ENCODE results near the gene DNAJC21.

The DNAJC21 gene

DNA sequence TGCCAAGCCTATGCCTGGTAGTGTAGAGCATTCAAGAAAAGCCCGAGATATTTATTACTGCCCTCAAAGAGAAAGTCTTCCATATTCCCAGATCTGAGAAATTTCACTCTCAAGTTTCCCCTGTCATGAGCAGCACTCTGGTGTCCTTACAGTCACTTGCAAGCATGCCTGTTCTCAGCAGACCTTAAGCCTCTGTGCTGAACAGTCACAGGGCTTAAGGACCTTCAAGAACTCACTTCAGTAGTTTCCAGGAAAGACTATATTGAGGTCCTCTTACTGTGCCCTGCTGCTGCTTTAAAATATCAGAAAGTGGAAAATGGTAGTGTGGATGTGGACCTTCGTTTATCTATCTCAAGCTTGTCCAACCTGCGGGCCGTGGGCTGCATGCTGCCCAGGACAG lies 53.5 kb downstream of the DNAJC21 start:
- no peak for DNase-seq

- no peak for DNase-seq
These were observed 57.6 kb downstream of the DNAJC21 start for GRCh38 chr5:34986965-34987364.

DNA sequence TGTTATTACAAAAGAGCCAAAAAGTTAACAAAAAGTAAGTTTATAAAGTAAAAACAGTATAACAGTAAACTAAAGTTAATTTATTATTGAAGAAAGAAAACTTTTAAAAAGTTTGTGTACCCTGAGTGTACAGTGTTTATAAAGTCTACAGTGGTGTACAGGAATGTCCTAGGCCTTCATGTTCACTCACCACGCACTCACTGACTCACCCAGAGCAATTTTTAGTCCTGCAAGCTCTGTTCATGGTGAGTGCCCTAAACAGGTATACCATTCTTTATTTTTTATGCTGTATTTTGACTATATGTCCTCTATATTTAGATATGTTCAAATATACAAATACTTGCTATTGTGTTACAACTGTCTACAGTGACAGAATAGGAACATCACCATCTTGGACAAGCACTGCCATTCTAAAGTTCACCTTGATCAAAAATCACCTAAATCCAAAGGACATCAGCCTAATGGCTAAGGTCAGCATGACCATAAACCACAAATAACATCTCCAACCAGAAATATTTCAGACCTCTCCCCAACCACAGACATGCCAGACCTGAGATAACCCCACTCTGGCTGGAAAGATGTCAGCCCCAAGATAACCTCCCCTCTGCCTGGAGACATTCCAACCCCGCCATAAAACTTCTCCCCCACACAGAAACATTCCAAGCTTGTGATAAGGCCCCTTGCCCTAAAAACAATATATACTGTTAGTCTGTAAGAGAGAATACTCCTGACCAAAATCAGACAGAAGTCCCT lies 62.3 kb downstream of the DNAJC21 start:
- no peak for DNase-seq

- no peak for DNase-seq
These were observed 64.6 kb downstream of the DNAJC21 start for GRCh38 chr5:34993951-34994350.

DNA sequence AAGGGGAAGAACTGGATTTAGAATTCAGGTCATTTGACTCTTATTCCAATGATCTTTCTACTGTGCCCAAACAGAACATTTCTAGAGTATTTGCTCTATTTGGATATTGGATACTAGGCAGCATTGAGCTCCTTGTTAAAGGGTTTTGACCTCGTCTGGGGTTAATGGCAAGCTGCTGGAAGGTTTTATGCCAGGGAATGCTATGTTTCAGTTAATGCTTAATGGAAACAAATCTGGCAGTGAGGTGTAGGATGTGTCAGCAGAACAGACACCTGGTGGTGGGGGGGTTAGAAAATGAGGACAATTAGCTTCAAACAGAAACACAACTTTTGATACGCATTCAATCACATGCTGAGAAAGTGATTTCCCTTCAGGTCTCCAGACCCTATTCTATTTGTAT lies 66.9 kb downstream of the DNAJC21 start:
- DNase-seq = no peak

DNA sequence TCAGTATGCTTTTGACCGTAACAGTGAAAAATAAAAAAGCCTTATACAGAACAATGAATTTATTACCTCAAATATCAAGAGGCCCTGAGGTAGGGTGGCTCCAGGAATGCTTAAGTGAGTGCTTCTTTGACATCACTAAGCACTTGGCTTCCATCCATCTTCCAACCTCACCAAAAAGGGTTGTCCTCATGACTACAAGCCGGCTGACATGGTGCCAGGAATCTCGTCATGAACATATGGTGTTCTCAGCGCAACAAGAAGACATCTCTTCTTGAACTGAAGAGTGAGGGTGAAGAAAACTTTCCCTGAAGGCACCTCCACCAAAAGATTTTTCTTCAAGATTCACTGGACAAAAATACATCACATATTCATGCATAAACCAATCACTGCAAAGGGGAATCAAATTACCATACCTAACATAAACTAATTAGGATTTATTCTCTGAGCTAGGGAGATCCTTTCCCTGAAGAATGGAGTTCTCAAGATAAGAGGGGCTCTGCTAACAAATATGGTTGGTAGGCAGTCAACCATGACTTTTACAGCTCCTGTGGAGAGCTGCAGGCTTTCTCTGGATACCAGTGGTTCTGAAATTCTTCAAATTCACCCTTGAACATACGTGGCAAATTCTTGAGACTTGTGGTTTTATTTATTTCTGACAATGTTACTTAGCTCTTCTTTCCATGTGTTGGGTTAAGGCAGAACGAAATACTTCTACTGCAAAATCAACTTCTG lies 68.9 kb downstream of the DNAJC21 start:
- no peak for DNase-seq

GRCh38 chr5:35001842-35002241 lies 72.5 kb downstream of the DNAJC21 start:
- DNase-seq = no peak

DNA sequence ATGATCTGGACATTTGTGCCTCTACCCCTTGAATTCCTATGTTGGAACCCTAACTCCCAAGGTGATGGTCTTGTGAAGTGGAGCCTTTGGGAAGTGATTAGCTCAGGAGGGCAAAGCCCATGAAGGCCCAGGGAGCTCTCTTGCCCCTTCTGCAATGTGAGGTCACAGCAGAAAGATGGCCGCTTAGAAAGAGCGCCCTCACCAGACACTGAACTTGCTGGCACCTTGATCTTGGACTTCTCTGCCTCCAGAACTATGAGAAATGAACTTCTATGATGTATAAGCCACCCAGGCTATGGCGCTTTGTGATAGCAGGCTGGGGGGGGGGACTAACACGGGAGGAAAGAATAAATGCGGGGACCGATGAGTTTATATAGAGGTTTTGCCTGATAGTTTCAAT lies 73.1 kb downstream of the DNAJC21 start:
- DNase-seq = no peak

GRCh38 chr5:35003018-35003957 lies 73.9 kb downstream of the DNAJC21 start:
- peak; percentile 48 for DNase-seq

- no peak for DNase-seq
These were observed 74.8 kb downstream of the DNAJC21 start for GRCh38 chr5:35004200-35004599.

DNA sequence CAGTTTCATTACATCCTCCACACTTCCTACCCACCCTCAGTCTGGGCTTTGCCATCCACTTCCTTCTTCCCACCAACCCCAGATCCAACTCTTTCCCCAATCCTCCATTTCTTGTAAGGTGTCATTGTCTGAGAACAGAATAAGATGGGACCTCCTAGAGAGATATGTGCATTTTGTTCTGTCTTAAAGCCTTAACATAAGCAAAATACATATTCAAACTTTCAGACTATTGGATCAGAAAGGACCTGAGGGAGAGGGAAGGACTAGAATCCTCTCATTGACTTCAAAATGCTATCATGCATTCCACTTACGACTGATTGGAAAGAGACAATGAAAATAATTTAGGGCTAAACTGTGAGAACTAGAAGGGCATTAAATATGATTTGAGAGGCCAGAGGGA lies 75.4 kb downstream of the DNAJC21 start:
- DNase-seq = no peak
